Activated naive CD4-positive, alpha-beta T cell treated with anti-CD3 and anti-CD28 coated beads, Interleukin-2, amount 50 U/mL, for 16 hours (primary cell): ENCODE results near the gene UBQLN3.

Experiments used
- DNase-seq: peaks from one replicate; pipeline ENCODE4 v3.0.0-alpha.2; 2020

UBQLN3 gene

DNA sequence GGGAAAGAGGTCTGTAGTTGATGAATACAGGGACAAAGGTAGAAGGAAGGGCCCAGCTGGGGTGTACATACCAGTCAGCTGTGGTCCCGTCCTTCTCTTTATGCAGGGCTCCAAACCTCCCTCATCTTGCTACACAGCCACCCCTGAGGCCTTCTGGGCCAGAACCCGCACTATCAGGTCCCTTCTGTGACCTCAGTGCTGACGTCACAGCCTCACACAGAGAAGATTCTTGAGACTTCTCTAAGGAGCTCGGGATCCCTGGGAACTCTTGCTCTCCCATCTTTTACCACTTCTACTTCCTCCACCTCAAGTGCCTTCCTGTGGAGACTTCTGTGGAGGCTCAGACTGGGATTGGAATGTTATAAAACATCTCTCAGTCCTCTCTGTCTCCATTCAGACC is at the start of gene UBQLN3:
UBQLN3 (minus strand) TSS at position 155 of the 400 bp plus-strand sequence. CDS start 399 bp downstream, outside the sequence.
- no peak for DNase-seq

GRCh38 chr11:5557751-5558150 is 48.0 kb upstream of the UBQLN3 start:
- DNase-seq, result no peak

DNA sequence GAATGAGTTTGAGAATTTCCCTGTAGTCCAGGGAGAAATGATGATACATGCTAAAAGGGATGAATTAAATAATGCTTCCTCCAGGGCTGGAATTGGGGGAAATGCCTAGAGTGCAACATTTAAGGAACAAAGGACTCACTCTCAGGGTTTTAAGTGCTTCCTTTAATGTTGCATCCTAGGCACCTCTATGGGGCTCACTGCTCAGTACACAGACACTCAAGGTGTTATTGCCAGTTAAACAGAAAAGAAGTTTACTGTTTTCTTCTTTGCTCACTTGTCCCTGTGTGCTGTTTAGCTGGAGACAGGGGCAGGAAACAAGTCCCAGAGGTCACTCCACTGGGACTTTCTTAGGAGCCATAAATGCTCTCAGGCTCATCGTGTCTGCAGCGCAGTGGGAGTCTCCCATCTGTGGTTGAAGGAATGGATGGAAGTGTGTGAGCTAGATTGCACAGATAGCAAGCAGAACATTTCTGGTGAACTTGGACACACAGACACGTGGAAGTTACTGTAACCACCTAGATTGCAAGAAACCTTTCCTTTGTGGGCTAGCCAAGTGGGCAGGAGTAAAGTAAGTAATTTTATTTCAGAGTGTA is 46.9 kb upstream of the UBQLN3 start:
- DNase-seq, result no peak

DNA sequence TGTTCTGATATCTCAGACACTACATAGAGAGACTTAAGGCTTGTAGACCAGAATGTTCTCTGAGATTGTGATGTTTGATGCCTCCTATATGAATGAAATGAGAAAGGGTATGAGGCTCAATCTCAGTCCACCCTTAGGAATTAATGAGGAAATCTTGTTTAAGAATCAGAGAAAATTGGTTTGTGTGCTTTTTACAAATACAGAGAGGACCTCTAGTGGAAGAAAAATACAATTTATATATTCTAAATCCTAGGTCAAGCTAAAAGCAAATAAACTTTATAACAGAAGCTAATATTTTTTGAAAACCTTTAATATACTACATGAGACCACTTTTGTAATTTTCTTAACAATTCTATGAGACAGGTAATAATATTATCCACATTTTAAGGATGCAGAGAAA is 43.6 kb upstream of the UBQLN3 start:
- no peak for DNase-seq

DNA sequence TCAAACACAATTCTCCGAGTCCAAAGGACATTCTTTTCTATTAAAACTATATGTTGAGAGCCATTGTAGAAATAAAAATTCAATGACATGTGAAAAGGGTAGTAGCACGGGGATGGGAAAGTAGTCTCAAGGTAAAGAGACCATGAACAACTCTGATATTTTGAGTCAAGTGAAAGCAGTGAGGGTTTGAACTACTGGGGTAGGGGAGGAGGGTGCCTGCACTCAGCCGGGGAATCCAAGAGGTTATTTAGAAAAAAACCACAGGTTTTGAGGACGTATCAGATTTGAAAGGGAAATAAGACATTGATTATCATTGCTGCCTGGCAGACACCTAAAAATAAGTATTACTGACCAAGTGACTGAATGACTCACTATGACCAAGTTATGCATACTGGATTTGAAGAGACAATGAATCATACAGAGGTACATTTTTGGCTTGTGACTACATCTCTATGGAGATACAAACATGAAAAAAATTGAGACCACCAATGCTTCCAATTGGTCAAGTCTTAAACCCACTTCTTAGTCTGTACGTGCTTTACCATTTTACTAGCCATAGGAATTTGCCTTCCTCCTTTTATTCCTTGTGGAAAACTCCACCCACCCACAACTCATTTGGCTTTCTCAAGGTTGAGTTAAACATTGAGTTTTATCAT is 40.8 kb upstream of the UBQLN3 start:
- no peak for DNase-seq

- no peak for DNase-seq
Observed at GRCh38 chr11:5548440-5548839, 38.7 kb upstream of the UBQLN3 start, which contains the start of gene OR52H1. Gene OR52H1, minus strand, starts transcription at chr11:5548540. Its CDS starts 3,035 bp downstream, at chr11:5545505.

DNA sequence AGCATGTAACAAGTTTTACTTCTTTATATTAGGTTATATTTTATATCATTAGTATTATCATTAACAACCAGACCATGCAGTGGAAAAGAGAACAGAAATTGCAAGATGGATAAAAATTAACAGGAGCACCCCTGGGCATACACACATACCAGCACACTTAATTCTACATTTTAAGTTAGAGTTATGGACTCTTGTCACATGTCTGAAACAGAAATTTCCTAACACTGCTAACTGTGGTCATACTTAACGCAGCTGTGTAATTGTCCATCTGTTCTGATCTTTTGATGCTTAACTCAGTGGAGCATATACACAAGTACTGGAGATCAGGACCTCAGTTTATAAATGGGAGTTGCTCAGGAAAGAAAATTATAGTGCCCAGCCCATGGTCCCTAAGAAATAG is 38.2 kb upstream of the UBQLN3 start:
- no peak for DNase-seq

- no peak for DNase-seq
Observed at GRCh38 chr11:5546457-5546856, 36.7 kb upstream of the UBQLN3 start.

DNA sequence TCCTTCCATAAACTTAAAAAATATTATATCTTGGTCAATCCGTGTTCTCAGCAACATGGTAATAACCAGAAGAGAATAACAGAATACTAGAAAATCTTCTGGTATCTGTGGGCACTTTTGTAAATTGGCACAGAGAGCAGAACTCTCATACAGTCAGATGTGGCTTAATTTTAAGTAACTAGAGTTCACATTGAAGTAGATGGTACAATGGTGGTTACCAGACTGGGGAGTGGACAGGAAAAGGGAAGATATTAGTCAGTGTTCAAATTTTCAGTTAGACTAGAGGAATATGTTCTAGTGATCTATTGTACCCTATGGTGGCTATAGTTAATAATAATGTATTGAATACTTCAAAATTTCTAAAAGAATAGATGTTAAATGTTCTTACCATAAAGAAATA is 31.7 kb upstream of the UBQLN3 start:
- DNase-seq, result no peak

- no peak for DNase-seq
Observed at GRCh38 chr11:5536482-5536881, 26.7 kb upstream of the UBQLN3 start.

DNA sequence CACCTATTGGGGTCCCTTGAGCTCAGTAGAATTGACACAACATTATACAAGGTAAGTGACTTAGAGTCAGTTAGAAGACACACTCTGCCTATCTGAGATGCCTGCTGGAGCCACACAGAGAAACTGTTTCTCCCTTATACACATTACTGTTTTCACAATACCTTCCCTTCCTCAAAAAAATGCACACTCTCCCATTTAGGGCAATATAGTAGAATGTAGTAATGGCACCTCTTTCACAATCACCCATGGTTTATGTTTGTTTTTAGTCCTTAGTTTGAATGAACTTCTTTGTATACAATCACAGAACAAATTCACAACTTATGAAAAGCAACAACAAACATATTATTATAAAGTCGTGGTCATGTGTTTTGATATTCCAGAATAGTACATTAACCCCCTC is 24.3 kb upstream of the UBQLN3 start:
- no peak for DNase-seq

- DNase-seq, result no peak
Observed at GRCh38 chr11:5531053-5531831, 21.5 kb upstream of the UBQLN3 start.

DNA sequence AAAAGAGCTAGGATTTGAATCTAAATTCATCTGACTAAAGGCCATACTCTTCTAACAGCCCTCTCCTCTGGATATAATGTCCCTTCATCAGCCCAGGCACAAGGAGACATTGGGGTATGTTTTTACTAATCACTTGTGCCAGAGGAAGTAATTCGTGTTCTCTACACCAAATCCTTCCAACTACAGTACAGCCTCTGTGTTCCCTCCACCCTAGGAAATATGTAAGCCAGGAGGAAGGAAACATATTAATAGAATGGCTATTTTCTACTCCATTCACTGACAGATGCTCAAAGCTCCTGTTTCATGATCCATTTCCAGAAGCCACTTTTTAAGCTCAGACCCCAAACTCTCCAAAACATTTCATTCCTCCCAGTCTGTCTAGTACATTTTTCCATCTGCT is 18.7 kb upstream of the UBQLN3 start:
- no peak for DNase-seq

DNA sequence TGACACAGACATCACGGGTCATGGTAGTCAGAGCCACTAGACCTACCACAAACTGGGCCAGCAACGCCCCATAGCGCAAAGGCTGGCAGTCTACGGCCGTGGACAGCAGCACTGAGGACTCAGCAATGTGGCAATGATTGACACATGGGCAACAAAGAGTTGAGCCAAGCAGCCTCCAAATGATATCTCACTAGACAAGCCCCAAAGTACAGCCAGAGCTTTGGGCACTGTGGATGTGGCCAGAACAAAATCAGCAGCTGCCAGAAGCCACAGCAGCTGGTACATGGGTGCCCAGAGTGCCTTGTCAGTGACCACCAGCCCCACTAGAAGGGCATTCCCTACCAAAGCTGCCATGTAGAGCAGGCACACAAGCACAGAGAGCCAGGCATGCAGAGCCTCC is 18.0 kb upstream of the UBQLN3 start:
- no peak for DNase-seq

- no peak for DNase-seq
Observed at GRCh38 chr11:5524756-5525155, 15.0 kb upstream of the UBQLN3 start.

- DNase-seq, result no peak
Observed at GRCh38 chr11:5522308-5522707, 12.6 kb upstream of the UBQLN3 start.

DNA sequence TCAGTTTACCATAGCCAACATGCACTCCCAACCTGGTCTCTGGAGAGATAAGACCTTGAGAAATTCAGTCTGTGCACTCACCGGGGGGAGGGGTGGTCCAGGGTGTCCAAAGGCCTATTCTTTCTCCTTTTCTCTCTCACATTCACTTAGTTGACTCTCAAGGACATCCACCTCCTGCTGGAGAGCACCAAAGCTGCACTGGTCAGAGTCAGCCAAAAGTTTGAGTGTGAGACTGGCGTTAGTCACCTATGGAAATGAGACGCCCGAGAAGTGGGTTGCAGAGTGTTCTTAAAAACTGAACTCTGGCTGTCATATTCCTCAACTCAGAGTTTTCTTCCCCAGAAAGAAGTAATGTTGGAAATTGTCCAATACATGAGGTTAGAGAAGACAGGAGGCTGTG is 11.8 kb upstream of the UBQLN3 start:
- DNase-seq, result no peak

DNA sequence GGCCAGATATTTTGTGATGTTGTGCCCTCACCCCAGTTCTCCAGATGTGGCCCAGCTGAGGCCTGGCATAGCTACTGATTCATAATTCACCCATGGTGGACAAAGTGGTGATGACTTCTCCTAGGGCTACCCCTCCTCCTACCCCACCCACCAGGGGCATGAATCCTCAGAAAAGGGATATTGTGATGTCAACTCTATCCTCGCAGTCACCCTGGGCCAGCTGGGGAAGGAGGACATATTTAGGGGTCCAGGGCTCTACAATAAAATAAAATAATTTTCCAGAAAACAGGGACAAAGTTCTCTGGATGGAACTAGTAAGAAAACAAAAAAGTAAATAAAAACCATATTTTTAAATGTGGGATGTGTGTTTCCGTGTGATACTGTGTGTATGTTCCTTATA is 6.8 kb upstream of the UBQLN3 start, which contains the start of gene UBQLNL:
UBQLNL (minus strand) TSS at position 101 of the 400 bp plus-strand sequence. CDS start 258 bp downstream, outside the sequence.
- no peak for DNase-seq

DNA sequence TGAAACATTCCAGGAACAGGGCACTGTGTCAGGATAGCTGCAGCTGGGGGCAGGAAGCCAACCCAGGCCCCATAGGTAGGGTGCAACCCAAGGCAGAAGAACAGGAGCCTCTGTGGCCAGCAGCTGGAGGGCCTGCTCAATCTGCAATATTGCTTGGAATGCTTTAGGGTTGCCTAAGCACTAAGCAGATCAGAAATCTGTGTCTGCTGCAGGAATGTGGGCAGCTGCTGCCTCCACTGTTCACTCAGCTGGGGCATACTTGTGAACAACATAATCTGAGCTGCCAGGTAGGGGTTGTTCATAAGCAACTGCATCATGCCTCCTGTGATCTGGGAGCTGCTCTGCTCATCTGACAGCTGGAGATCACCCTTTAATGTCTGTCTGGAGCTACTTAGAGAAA is 5.1 kb upstream of the UBQLN3 start:
- DNase-seq, result no peak

- DNase-seq, result no peak
Observed at GRCh38 chr11:5508605-5509004, 1.2 kb downstream of the UBQLN3 start.

DNA sequence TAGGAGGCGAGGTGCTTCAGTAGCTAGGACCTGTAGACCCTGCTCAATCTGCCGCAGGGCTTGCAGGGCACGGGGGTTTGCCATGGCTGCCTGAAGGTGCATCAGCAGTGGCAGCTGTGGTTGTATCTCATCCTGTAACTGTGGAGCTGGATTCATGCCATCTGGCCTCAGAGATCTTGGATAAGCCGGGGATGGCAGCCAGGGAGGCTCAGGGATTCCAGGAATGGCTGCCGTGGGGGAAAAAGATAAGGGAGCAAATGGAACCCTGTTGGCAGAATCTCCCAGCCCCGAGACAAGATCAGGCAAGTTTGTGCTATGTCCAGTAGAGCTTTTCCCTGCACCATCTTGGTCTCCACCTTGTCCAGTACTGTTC is 1.8 kb downstream of the UBQLN3 start:
- no peak for DNase-seq

- DNase-seq, result no peak
Observed at GRCh38 chr11:5507177-5507932, 2.4 kb downstream of the UBQLN3 start.

- DNase-seq, result no peak
Observed at GRCh38 chr11:5505363-5506048, 4.3 kb downstream of the UBQLN3 start.
